GM23248 (cell line): ENCODE data around the gene CALN1.

ENCODE experiments used
- EZH2 ChIP-seq: fragments of 200-600 bp; sonication (generic); IDR thresholded peaks from 2 replicates; pipeline ENCODE4 v1.6.1; 2018; ENCODE audit warnings: antibody characterized with exemption, mild to moderate bottlenecking; ENCODE audit not compliant: insufficient read depth, poor library complexity, severe bottlenecking
- EZH2phosphoT487 ChIP-seq: fragments of 200-600 bp; sonication (generic); IDR thresholded peaks from 2 replicates; pipeline ENCODE4 v1.6.1; 2018; ENCODE audit warnings: antibody characterized with exemption, moderate library complexity, mild to moderate bottlenecking, low read depth; ENCODE audit not compliant: insufficient read depth

- no peak for TF ChIP-seq EZH2
- TF ChIP-seq EZH2phosphoT487: no peak
These were observed 672.0 kb downstream of the CALN1 start for GRCh38 chr7:71740174-71740560.
